SK-N-SH (cell line): Measurements from ENCODE around the gene RBX1. TPM values are rescaled to one million over a fixed set of nuclear protein-coding genes. Genes with fewer than 3 reads are reported as not detected.

Experiments used
- CTCF ChIA-PET: fragments of 300-600, 350-600 bp; formaldehyde crosslinking; extraction: SDS; loops from one replicate; lab custom pipeline; 2021; lab: Yijun Ruan, JAX
- POLR2A ChIA-PET: fragments of 350-600 bp; sonication (Branson Sonifier 250); formaldehyde crosslinking; extraction: SDS; loops from one replicate; lab custom pipeline; 2020; ENCODE audit warnings: antibody characterized with exemption, inconsistent platforms; lab: Yijun Ruan, JAX
- DNase-seq: peaks from one replicate; pipeline ENCODE4 v3.0.0; 2012
- H2AFZ ChIP-seq: fragments of 200-600 bp; sonication (generic); 2 replicates; pipeline ENCODE4 v1.8.1; 2016; ENCODE audit warnings: antibody characterized with exemption, mild to moderate bottlenecking, low read depth
- H3F3A ChIP-seq: fragments of 200-600 bp; sonication (generic); replicated peaks from 2 replicates; pipeline ENCODE3; 2016; ENCODE audit warnings: antibody characterized with exemption, mild to moderate bottlenecking; ENCODE audit not compliant: insufficient read depth
- H3K27ac ChIP-seq, 2 experiments: fragments of 200-500 bp in 1 of 2; fragments of 200-600 bp in 1 of 2; sonication (Bioruptor generic) in 1 of 2; sonication (generic), shearing (Covaris generic) in 1 of 2; 2 replicates each; pipeline versions ENCODE4 v1.5.1 to v1.6.1; 2014 to 2016; ENCODE audit warnings: low read depth in 2 of 2, inconsistent platforms in 1 of 2, low read length in 1 of 2, mild to moderate bottlenecking in 1 of 2, mixed read lengths in 1 of 2
- H3K27me3 ChIP-seq: fragments of 200-600 bp; sonication (generic), shearing (Covaris generic); 2 replicates; pipeline ENCODE4 v1.6.1; 2016; ENCODE audit warnings: mixed run types; ENCODE audit not compliant: insufficient read depth
- H3K36me3 ChIP-seq, 2 experiments: fragments of 200-500 bp in 1 of 2; fragments of 200-600 bp in 1 of 2; sonication (Bioruptor generic) in 1 of 2; sonication (generic) in 1 of 2; replicated peaks in 1 of 2; 2 replicates each; pipeline versions ENCODE3 to v1.5.1; 2014 to 2016; ENCODE audit warnings: low read length in 1 of 2, mild to moderate bottlenecking in 1 of 2; ENCODE audit not compliant: insufficient read depth in 2 of 2, control insufficient read depth in 1 of 2
- H3K4me1 ChIP-seq, 2 experiments: fragments of 200-500 bp in 1 of 2; fragments of 200-600 bp in 1 of 2; sonication (Bioruptor generic) in 1 of 2; sonication (generic), shearing (Covaris generic) in 1 of 2; 2 replicates each; pipeline versions ENCODE4 v1.5.1 to v1.6.1; 2014 to 2016; ENCODE audit warnings: low read depth in 1 of 2, low read length in 1 of 2, mixed run types in 1 of 2; ENCODE audit not compliant: insufficient read depth in 2 of 2, control insufficient read depth in 1 of 2
- H3K4me2 ChIP-seq: fragments of 200-600 bp; sonication (generic), shearing (Covaris generic); 2 replicates; pipeline ENCODE4 v1.6.1; 2017; ENCODE audit warnings: mixed run types
- H3K4me3 ChIP-seq, 2 experiments: fragments of 200-500 bp in 1 of 2; fragments of 200-600 bp in 1 of 2; sonication (Bioruptor generic) in 1 of 2; sonication (generic), shearing (Covaris generic) in 1 of 2; 2 replicates each; pipeline versions ENCODE4 v1.5.1 to v1.8.1; 2014 to 2016; ENCODE audit warnings: low read depth in 2 of 2, inconsistent platforms in 1 of 2, low read length in 1 of 2, mild to moderate bottlenecking in 1 of 2, mixed read lengths in 1 of 2, moderate library complexity in 1 of 2
- H3K79me2 ChIP-seq: fragments of 200-600 bp; sonication (generic); 2 replicates; pipeline ENCODE4 v1.8.1; 2017; ENCODE audit warnings: mild to moderate bottlenecking; ENCODE audit not compliant: insufficient read depth
- H3K9ac ChIP-seq: fragments of 200-600 bp; sonication (generic); 2 replicates; pipeline ENCODE4 v1.6.1; 2017; ENCODE audit warnings: mixed run types
- H3K9me2 ChIP-seq: fragments of 200-600 bp; sonication (generic); 2 replicates; pipeline ENCODE4 v1.6.1; 2017; ENCODE audit warnings: mixed run types
- H3K9me3 ChIP-seq: fragments of 200-600 bp; sonication (generic); 2 replicates; pipeline ENCODE4 v1.6.1; 2017; ENCODE audit warnings: mixed run types, mild to moderate bottlenecking, moderate library complexity
- H4K20me1 ChIP-seq: fragments of 200-600 bp; sonication (generic); 2 replicates; pipeline ENCODE4 v1.6.1; 2017; ENCODE audit warnings: mild to moderate bottlenecking, mixed run types; ENCODE audit not compliant: insufficient read depth
- FOSL2 ChIP-seq: IDR thresholded peaks from 2 replicates; pipeline ENCODE4 v1.4.0; 2012; ENCODE audit warnings: low read depth, mild to moderate bottlenecking, moderate library complexity, borderline replicate concordance
- FOXJ3 ChIP-seq: sonication (generic); formaldehyde crosslinking; IDR thresholded peaks from 2 replicates; pipeline ENCODE4 v1.5.1; 2020; ENCODE audit warnings: mild to moderate bottlenecking, missing genetic modification reagents
- FOXM1 ChIP-seq: IDR thresholded peaks from 2 replicates; pipeline ENCODE4 v1.4.0; 2012; ENCODE audit warnings: low read depth, mild to moderate bottlenecking
- IRF3 ChIP-seq: fragments of 150-350 bp; IDR thresholded peaks from 2 replicates; pipeline ENCODE4 v1.6.1; 2016; ENCODE audit warnings: mild to moderate bottlenecking, low read depth, low read length
- MEF2A ChIP-seq: IDR thresholded peaks from 2 replicates; pipeline ENCODE4 v1.4.0; 2012; ENCODE audit warnings: low read depth, borderline replicate concordance
- NRF1 ChIP-seq: IDR thresholded peaks from 2 replicates; pipeline ENCODE4 v1.6.1; 2012; ENCODE audit warnings: low read depth, mild to moderate bottlenecking, low read length
- PBX3 ChIP-seq: IDR thresholded peaks from 2 replicates; pipeline ENCODE4; 2012
- SIN3A ChIP-seq: IDR thresholded peaks from 2 replicates; pipeline ENCODE4 v1.6.1; 2012; ENCODE audit warnings: low read depth, mild to moderate bottlenecking, low read length, moderate library complexity, borderline replicate concordance
- SMC3 ChIP-seq: IDR thresholded peaks from 2 replicates; pipeline ENCODE4 v1.6.1; 2012; ENCODE audit warnings: low read depth, low read length, improper control_type of control experiment
- WGBS: methylation state at CpG from one replicate; pipeline ENCODE4 v1.1.6; 2017; ENCODE audit warnings: low lambda C conversion rate; 5-methylcytosine and 5-hydroxymethylcytosine counted together
- polyA plus RNA-seq, 3 experiments: library from polyadenylated mRNA; depleted of rRNA; stranded (reverse); fragments of >200 nt; gene quantifications; 2 replicates each; pipeline ENCODE4 v1.2.3, GENCODE V29; 2012
- TF ChIP-seq, protein P1 (sequence below): IDR thresholded peaks from 2 replicates; pipeline ENCODE4 v1.4.0; 2012; ENCODE audit warnings: low read depth
- TF ChIP-seq, protein P2 (sequence below): IDR thresholded peaks from 2 replicates; pipeline ENCODE4 v1.4.0; 2012; ENCODE audit warnings: low read depth, borderline replicate concordance
- TF ChIP-seq, protein P3 (sequence below): IDR thresholded peaks from 2 replicates; pipeline ENCODE4 v1.6.1; 2012; ENCODE audit warnings: mild to moderate bottlenecking, low read depth, low read length, moderate library complexity

The RBX1 gene
- polyA plus RNA-seq, 1 of the 3 experiments (the other 2 are of a cell fraction), result 51.2 TPM

GRCh38 chr22:40976866-40977700, 25.9 kb downstream of the RBX1 start (continued):
- TF ChIP-seq PBX3, result no peak
- TF ChIP-seq IRF3, result no peak
- TF ChIP-seq SIN3A, result no peak
- TF ChIP-seq, all 33 proteins: peak for 0

DNA sequence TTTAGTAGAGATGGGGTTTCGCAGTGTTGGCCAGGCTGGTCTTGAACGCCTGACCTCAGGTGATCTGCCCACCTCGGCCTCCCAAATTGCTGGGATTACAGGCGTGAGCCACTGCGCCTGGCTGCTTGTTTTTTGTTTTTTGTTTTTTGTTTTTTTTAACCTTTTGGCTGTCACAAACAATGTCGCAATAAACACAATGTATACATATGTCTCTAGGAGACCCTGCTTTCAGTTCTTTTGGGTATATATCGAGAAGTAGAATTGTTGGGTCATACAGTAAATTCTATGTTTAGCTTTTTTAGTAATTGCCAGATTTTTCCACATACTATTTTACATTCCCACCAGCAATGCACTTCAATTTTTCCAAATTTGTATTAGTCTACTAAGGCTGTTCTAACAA, 28.0 kb downstream of the RBX1 start:
- H3K9ac ChIP-seq, result no peak overlapping the region
- WGBS, result 98% methylated on average over 7 of the region's 7 CpGs
- CTCF ChIA-PET, result no interaction called here
- H3K4me1 ChIP-seq, result no peaks in the 10 kb centered on the region
- TF ChIP-seq, protein P1, sequence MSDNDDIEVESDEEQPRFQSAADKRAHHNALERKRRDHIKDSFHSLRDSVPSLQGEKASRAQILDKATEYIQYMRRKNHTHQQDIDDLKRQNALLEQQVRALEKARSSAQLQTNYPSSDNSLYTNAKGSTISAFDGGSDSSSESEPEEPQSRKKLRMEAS, result no peak
- TF ChIP-seq IRF3 (no peak), MEF2A (no peak), FOXJ3 (CRISPR knock-in tag) (no peak), NRF1 (no peak), SMC3 (no peak), FOXM1 (no peak), FOSL2 (no peak)
- TF ChIP-seq, protein P2, sequence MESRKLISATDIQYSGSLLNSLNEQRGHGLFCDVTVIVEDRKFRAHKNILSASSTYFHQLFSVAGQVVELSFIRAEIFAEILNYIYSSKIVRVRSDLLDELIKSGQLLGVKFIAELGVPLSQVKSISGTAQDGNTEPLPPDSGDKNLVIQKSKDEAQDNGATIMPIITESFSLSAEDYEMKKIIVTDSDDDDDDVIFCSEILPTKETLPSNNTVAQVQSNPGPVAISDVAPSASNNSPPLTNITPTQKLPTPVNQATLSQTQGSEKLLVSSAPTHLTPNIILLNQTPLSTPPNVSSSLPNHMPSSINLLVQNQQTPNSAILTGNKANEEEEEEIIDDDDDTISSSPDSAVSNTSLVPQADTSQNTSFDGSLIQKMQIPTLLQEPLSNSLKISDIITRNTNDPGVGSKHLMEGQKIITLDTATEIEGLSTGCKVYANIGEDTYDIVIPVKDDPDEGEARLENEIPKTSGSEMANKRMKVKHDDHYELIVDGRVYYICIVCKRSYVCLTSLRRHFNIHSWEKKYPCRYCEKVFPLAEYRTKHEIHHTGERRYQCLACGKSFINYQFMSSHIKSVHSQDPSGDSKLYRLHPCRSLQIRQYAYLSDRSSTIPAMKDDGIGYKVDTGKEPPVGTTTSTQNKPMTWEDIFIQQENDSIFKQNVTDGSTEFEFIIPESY, result no peak
- TF ChIP-seq, protein P3, sequence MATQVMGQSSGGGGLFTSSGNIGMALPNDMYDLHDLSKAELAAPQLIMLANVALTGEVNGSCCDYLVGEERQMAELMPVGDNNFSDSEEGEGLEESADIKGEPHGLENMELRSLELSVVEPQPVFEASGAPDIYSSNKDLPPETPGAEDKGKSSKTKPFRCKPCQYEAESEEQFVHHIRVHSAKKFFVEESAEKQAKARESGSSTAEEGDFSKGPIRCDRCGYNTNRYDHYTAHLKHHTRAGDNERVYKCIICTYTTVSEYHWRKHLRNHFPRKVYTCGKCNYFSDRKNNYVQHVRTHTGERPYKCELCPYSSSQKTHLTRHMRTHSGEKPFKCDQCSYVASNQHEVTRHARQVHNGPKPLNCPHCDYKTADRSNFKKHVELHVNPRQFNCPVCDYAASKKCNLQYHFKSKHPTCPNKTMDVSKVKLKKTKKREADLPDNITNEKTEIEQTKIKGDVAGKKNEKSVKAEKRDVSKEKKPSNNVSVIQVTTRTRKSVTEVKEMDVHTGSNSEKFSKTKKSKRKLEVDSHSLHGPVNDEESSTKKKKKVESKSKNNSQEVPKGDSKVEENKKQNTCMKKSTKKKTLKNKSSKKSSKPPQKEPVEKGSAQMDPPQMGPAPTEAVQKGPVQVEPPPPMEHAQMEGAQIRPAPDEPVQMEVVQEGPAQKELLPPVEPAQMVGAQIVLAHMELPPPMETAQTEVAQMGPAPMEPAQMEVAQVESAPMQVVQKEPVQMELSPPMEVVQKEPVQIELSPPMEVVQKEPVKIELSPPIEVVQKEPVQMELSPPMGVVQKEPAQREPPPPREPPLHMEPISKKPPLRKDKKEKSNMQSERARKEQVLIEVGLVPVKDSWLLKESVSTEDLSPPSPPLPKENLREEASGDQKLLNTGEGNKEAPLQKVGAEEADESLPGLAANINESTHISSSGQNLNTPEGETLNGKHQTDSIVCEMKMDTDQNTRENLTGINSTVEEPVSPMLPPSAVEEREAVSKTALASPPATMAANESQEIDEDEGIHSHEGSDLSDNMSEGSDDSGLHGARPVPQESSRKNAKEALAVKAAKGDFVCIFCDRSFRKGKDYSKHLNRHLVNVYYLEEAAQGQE, result no peak
- H3F3A ChIP-seq, result no peaks in the 10 kb centered on the region
- H3K9me2 ChIP-seq, result no peaks in the 10 kb centered on the region
- H3K27me3 ChIP-seq, result no peaks in the 10 kb centered on the region
- H3K4me3 ChIP-seq, result no peak overlapping the region
- H3K27ac ChIP-seq, result no peak overlapping the region
- no peak overlapping the region for H2AFZ ChIP-seq
- no peaks in the 10 kb centered on the region for H4K20me1 ChIP-seq
- no peak overlapping the region for H3K4me2 ChIP-seq
- H3K79me2 ChIP-seq, result no peaks in the 10 kb centered on the region
- H3K9me3 ChIP-seq, result no peaks in the 10 kb centered on the region
- DNase-seq, result no peak
- no peaks in the 10 kb centered on the region for H3K36me3 ChIP-seq
- POLR2A ChIA-PET, result no interaction called here
